LNCaP clone FGC (cell line): Measurements from ENCODE around the gene FRMD4A.

Experiments used
- DNase-seq: peaks from one replicate; pipeline ENCODE4 v3.0.0-alpha.2; 2011; ENCODE audit warnings: low read depth
- H3K4me3 ChIP-seq: 2 replicates; pipeline ENCODE4 v1.5.1; 2011; ENCODE audit warnings: mild to moderate bottlenecking, low read depth, low read length, control low read depth
- TF ChIP-seq, protein P1 (sequence below): IDR thresholded peaks from 2 replicates; pipeline ENCODE4 v1.5.1; 2012; ENCODE audit warnings: mild to moderate bottlenecking; ENCODE audit not compliant: control insufficient read depth, insufficient read depth; ENCODE audit errors: extremely low read depth

FRMD4A gene

DNA sequence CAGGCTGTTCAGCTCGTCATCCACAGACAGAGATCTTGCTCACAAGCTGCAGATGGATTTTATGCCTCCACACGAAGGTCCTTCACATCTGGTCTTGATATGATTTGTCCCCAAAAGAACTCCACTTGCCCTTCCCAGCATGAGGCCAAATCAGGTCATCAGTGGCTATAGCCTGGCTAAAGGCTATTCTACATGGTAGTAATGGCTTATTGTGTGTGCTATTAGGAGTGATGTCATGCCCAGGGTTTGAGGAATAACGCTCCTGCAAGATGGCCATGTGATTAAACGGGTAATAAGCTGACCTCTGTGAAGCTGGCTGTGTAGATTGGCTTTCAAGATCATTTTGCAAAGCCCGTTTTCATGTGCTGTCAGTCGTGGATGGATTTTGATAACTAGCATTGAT is 313.8 kb downstream of the FRMD4A start:
- TF ChIP-seq, protein P1, sequence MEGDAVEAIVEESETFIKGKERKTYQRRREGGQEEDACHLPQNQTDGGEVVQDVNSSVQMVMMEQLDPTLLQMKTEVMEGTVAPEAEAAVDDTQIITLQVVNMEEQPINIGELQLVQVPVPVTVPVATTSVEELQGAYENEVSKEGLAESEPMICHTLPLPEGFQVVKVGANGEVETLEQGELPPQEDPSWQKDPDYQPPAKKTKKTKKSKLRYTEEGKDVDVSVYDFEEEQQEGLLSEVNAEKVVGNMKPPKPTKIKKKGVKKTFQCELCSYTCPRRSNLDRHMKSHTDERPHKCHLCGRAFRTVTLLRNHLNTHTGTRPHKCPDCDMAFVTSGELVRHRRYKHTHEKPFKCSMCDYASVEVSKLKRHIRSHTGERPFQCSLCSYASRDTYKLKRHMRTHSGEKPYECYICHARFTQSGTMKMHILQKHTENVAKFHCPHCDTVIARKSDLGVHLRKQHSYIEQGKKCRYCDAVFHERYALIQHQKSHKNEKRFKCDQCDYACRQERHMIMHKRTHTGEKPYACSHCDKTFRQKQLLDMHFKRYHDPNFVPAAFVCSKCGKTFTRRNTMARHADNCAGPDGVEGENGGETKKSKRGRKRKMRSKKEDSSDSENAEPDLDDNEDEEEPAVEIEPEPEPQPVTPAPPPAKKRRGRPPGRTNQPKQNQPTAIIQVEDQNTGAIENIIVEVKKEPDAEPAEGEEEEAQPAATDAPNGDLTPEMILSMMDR: no peak
- no peak for DNase-seq
- no peak overlapping the region for H3K4me3 ChIP-seq

DNA sequence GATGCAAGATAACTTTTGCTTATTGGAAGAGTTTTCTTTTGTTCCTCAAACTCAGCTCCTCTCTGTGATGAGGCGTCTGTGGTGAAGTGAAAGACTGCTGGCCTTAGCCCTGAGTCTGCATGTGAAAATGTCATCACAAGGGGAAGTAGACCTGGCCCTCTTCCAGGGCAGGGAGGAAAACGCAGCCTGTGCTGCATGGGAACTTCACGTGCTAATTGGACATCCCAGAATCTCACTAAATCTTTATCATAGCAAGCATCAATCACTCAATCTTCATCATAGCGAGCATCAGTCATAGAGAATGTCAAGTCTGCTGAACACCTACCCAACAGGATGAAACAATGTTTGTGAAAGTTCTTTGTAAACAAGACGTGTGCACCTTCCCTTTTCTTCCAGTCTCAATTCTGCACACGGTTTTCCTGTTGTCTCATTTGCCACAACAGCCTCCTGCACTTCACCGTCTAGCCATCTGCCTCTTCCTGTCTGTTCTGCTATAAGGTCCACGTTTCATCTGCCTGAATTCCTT is 314.6 kb downstream of the FRMD4A start:
- H3K4me3 ChIP-seq: no peak overlapping the region
- no peak for DNase-seq
- TF ChIP-seq, protein P1: no peak

DNA sequence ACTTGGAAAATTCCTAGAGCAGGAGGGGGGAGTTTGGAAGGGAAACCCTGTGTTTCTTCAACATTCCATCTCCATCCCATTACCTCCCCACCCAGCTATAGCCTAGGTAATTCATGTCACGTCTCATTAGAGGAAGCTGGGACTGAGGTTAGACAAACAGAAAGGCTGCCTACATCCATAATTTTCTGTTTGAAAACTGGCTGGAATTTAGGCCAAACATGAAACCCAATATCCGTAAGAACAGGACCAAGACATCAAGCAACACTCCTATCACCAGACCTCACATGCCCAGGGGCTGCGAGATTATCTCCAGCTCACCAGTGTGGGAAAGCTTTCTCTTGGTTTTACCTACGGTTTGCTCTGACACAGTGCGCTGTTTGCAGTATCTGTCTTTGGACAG is 316.3 kb downstream of the FRMD4A start:
- no peak for DNase-seq
- H3K4me3 ChIP-seq: no peak overlapping the region
- TF ChIP-seq, protein P1: no peak

DNA sequence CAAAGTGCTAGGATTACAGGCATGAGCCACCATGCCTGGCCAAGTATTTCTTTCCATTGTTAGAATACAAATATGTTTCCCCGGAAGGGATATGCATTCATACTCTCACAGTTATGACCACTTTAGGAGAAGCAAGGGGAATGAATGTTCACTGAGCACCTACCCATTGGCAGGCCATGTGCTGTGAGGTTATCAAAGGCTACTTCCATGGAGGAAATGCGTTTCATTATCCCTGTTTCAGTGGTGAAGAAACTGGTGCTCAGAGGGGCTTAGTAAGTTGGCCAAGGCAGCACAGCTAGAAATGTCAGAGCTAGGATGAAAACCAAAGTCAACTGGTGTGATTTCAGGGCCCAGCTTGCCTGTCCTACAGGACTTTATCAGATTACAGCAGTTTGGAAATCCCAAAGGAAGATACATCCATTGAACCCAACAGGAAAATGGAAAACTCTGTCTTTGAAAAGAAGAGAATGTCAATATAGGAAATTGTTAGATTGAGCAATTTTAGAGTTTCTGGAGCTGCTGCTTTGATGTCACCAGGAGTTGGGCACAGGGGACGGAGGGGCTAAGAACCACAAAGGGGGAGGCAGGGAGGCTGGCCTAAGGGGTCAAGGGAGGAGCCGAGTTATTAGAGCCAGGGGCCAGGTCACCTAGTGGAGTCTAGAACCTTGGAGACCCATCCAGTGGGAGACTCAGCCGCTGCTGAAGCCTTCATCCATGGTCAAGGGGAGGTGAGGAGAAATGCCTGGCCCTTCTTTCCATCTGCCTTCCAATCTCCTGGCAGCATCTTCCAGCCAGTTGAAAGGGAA is 319.8 kb downstream of the FRMD4A start:
- no peak for DNase-seq
- TF ChIP-seq, protein P1: no peak
- H3K4me3 ChIP-seq: no peak overlapping the region

DNA sequence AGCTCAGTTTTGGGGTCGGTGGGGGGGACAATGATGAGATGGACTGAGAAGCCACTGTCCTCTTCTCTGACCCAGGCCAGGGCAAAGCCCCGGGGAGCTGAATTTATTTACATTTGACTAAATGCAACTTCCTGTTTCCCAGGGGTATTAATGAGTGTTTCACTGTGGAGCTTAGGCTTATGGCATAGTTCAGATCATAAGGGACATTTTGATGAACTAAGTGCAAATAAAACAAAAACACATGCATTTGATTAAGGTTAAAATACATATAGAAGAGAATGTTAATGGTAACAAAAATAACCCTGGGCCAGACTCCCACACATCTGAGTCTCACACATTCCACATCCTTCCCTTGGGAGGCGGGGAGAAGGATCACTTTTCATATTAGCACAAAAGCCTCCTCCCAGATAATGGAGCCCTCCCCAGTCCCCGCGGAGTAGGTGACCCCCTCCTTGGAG is 320.6 kb downstream of the FRMD4A start:
- no peak overlapping the region for H3K4me3 ChIP-seq
- TF ChIP-seq, protein P1: no peak
- DNase-seq: no peak

DNA sequence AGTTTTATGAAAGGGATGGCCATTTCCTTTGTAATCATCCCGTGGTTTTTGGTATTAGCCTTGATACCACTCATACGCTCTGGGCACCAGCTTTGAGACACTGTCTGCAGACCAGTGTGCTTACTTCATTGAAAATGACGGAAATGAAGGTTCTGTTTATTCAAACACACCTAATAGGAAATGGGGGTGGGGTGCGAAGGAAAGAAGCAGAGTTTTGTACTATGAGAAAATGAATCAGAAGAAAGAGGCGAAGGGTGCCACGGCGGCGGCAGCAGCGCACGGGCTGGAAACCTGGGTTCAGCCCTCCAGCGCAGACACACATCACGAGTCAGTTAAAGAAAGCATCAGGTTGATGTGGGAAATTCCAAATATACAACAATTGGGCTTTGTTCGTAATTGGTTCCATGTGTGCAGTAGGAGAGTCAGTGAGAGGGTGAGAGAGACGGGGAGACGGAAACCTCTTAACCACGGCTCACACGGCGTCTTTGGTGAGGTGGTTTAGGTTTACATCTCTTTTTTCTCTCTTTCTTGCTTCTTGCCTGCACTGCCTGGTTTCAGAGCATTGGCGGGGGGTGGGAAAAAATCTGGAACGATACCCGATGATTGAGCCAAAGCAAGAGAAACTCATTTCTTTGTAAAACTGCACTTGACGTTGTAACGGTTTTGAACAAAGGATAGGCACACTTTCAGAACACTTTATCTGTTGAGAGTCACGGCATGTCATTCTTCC is 321.2 kb downstream of the FRMD4A start:
- H3K4me3 ChIP-seq: no peak overlapping the region
- TF ChIP-seq, protein P1: no peak
- no peak for DNase-seq
